HG03432 (cell line): ENCODE data around the gene SESTD1.

Experiments used
- ATAC-seq: cut with Tn5 transposase; IDR thresholded peaks from one replicate; pipeline ENCODE4 v1.9.1; 2021; ENCODE audit warnings: mild to moderate bottlenecking, moderate library complexity; ENCODE audit not compliant: unreplicated experiment

The SESTD1 gene

GRCh38 chr2:179193759-179194394 lies 70.8 kb downstream of the SESTD1 start:
- ATAC-seq = no peak

DNA sequence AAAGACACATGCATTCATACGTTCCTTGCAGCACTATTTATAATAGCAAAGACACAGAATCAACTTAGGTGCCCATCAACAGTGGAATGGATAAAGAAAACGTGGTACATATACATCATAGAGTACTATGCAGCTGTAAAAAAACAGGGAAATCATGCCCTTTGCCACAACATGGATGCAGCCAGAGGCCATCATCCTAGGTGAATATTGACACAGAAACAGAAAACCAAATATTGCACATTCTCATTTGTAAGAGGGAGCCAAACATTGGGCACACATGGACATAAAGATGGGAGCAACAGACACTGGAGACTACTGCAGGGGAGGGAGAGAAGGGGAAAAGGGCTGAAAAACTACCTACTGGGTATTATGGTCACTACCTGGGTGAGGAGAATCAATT lies 73.5 kb downstream of the SESTD1 start:
- no peak for ATAC-seq

DNA sequence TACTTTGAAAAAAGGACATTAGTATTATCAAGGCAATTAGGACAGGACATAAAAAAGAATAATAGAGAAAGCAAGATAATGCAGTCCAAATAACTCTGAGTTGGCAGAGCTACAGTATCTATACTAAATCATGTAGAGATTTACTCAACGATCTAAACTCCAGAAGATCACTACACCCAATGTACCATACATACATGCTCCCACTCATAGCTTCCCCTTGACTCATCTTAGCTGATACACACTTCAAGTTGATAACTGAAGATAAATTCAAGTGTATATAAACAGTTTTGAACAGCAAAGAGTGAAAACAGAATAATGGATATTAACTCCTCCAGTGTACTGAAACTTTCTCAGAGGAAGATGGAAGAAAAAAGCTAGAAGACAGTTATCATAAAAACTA lies 78.5 kb downstream of the SESTD1 start:
- ATAC-seq = no peak

GRCh38 chr2:179184610-179185009 lies 80.0 kb downstream of the SESTD1 start:
- no peak for ATAC-seq

- peak; percentile 68 for ATAC-seq
These were observed 83.6 kb downstream of the SESTD1 start for GRCh38 chr2:179181002-179181401.

- no peak for ATAC-seq
These were observed 84.4 kb downstream of the SESTD1 start for GRCh38 chr2:179180242-179180641.

- no peak for ATAC-seq
These were observed 84.9 kb downstream of the SESTD1 start for GRCh38 chr2:179179719-179180118.

DNA sequence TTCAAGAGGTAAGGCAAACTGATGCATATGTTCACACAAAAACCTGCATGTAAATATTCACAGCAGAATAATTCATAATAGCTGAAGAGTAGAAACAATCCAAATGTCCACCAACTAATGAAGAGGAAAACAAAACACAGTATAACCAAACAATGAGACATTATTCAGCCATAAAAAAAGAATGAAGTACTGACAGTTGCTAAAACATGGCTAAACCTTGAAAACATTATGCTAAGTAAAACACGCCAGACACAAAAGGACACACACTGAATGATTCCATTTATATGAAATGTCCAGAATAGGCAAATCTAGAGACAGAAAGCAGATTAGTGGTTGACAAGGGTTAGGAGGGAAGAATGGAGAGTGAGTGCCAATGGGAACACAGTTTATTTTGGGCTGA lies 86.9 kb downstream of the SESTD1 start:
- ATAC-seq = no peak

- ATAC-seq = no peak
These were observed 90.4 kb downstream of the SESTD1 start for GRCh38 chr2:179174240-179174639.

- ATAC-seq = no peak
These were observed 91.7 kb downstream of the SESTD1 start for GRCh38 chr2:179172894-179173293.

DNA sequence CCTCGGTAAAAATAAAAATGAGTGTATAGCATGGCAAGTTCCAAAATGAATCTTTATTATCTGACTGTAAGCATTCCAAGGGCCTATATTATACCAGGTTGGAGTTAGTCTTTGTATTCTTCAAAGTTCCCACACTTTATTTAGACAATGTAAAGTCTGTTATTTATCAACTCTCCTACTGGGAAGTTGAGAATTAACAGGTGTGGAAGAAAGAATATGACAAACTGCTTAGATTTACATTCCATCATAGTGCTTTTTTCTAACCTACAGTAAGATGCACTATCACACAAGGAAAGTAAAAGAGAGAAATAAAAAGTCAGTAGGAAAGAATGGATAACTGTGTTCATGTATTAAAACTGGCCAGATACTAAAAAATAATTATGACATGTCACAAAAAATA lies 93.3 kb downstream of the SESTD1 start:
- ATAC-seq = no peak

DNA sequence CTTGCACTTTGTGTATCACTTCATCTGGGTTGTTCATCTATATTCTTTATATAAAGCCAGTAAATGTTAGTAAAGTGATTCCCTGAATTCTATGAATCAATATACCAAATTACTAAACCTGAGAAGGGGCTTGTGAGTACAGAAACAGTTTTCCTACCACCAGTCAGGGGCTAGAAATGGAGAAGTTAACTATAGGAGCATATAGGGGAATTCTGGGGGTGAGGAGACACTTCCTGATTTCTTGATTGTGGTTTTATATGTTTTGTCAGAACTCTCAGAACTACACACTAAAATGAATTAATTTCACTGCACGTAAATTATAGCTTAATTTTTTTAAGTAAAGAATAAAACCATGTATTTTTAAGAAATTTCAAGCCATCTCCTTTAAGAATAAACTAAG lies 93.7 kb downstream of the SESTD1 start:
- no peak for ATAC-seq

- ATAC-seq = no peak
These were observed 99.2 kb downstream of the SESTD1 start for GRCh38 chr2:179165356-179166000.

DNA sequence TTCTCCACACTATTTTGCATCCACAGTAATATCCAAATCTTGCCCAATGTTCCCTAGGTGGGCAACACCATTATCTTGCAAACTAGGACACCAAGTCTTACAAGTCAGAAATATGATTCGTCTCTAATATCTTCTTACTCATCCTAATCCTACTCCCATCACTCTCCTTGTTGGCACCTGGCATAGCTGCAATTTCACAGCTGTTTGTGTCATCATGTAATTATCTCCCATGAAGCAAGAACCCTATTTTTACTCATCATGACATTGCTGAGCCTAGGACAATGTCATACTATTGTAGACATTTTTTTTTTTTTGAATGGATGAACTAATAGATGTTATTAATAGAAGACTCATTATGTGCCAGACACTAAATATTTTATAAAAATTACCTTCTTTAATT lies 123.4 kb downstream of the SESTD1 start:
- no peak for ATAC-seq

DNA sequence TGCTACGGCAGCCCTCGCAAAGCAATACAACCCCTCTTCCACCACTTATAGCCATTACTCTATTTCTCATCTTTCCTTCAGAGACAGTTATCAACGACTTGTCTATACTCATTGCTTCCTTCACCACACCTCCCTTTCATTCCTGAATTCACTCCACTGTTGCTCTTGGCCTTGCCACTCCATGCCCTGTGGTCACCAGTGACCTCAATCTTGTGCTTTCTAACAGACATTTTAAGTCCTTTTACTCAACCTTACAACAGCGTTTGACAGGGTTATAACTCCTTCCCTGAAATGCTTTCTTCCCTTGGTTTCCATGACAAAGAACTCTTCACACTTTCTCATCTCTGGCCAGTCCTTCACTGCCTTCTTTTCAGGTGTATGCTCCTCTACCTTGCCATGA lies 124.1 kb downstream of the SESTD1 start:
- no peak for ATAC-seq

GRCh38 chr2:179139506-179139905 lies 125.1 kb downstream of the SESTD1 start:
- ATAC-seq = no peak

DNA sequence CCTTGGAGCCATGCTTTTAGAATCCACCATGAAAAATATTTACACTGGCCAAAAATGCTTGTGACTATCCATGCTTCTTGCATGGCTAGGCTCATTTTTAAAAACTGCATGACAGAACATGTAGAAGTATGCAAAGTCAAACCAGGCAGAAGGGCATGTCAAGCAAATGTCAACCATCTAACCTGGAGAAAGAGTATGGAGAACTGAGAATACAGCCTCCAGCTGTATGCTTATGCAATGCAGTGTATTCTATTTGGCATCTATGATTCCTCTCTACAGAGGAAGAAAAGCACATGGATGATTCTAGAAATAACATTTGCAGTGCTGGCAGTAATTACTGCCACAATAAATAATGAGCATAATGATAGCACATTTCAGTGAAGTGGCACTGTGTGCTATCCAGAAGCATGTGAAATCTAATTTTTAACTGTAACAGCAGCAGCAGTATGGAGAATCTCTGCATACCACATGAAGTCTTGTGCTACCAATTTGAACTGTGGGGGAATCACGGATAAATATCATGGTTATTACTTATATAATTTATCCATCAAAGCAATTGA lies 127.4 kb downstream of the SESTD1 start:
- no peak for ATAC-seq

- no peak for ATAC-seq
These were observed 131.6 kb downstream of the SESTD1 start for GRCh38 chr2:179133016-179133415.

DNA sequence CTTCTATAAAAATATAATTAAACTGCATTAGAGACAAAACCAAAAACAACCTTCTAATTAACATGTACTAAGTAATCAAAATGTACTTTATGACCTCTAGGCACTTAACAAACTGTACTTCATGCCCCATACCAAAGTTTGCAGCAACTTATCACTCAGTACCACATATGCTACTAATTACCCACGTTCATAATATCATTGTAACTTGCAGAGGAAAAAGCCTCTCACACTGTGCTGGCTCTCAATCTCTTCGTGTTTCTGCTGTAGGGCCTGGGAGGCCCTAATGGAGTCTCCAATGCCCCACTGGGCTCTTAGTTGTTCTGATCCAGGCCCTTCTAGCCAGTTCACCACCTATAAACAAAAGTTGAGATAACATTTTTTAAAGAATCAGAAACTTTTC lies 132.6 kb downstream of the SESTD1 start:
- ATAC-seq = no peak

DNA sequence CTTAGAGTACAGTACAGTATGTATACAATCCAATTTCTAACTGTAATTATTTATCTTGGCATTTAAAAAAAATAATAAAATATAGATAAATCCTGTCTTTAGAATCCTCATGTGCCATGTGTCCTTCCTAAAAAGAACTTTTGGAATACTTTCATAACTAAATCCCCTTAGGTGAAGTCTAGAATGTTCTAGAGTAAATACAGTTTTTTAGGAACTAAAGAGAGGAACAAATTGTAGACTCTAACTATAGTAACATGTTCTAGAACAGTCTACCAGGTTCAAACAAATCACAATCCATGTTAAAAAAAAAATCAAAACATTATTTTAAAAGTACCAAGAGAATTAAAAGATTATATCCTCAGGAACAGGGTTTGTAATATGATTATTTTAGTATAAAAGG lies 134.1 kb downstream of the SESTD1 start:
- no peak for ATAC-seq

- ATAC-seq = peak; percentile 74
These were observed 134.9 kb downstream of the SESTD1 start for GRCh38 chr2:179129574-179130238.

- ATAC-seq = no peak
These were observed 139.2 kb downstream of the SESTD1 start for GRCh38 chr2:179125404-179125803.
